Measurements from ENCODE around the gene KRTAP5-11.
"Not testable (repeated sequence)": the region's sequence is repeated elsewhere in the genome, so short reads cannot be mapped to it uniquely, and the experiment has no call there.

KRTAP5-11 gene

GRCh38 chr11:71580057-71581003, 2.3 kb downstream of the KRTAP5-11 start:
- peak; percentile 72 for DNase-seq

- not testable (repeated sequence) for DNase-seq
Measured at GRCh38 chr11:71579513-71579912, 3.2 kb downstream of the KRTAP5-11 start.

- DNase-seq, result no peak
Measured at GRCh38 chr11:71577469-71578004, 5.1 kb downstream of the KRTAP5-11 start.

GRCh38 chr11:71576688-71577465, 5.8 kb downstream of the KRTAP5-11 start:
- not testable (repeated sequence) for DNase-seq

- no peak for DNase-seq
Measured at GRCh38 chr11:71575723-71576424, 6.8 kb downstream of the KRTAP5-11 start.

- no peak for DNase-seq
Measured at GRCh38 chr11:71574418-71574817, 8.3 kb downstream of the KRTAP5-11 start.

- DNase-seq, result no peak
Measured at GRCh38 chr11:71572811-71573210, 9.9 kb downstream of the KRTAP5-11 start.

- not testable (repeated sequence) for DNase-seq
Measured at GRCh38 chr11:71571101-71571850, 11.4 kb downstream of the KRTAP5-11 start.

GRCh38 chr11:71568704-71569349, 13.8 kb downstream of the KRTAP5-11 start:
- no peak for DNase-seq

GRCh38 chr11:71567633-71568032, 15.0 kb downstream of the KRTAP5-11 start:
- DNase-seq, result not testable (repeated sequence)

- DNase-seq, result not testable (repeated sequence)
Measured at GRCh38 chr11:71566626-71567599, 15.8 kb downstream of the KRTAP5-11 start.

- no peak for DNase-seq
Measured at GRCh38 chr11:71566081-71566620, 16.5 kb downstream of the KRTAP5-11 start.

GRCh38 chr11:71565263-71565662, 17.4 kb downstream of the KRTAP5-11 start, which contains the start of gene KRTAP5-10:
TSS of gene KRTAP5-10 (plus strand) at chr11:71565563. CDS start at chr11:71565588, 25 bp downstream.
- no peak for DNase-seq

GRCh38 chr11:71564430-71564829, 18.2 kb downstream of the KRTAP5-11 start:
- no peak for DNase-seq

GRCh38 chr11:71563406-71563805, 19.3 kb downstream of the KRTAP5-11 start:
- DNase-seq, result peak; percentile 79

GRCh38 chr11:71562120-71562519, 20.6 kb downstream of the KRTAP5-11 start:
- no peak for DNase-seq

- DNase-seq, result no peak
Measured at GRCh38 chr11:71558996-71559395, 23.7 kb downstream of the KRTAP5-11 start.

GRCh38 chr11:71557257-71557656, 25.4 kb downstream of the KRTAP5-11 start:
- no peak for DNase-seq

- no peak for DNase-seq
Measured at GRCh38 chr11:71556018-71556417, 26.7 kb downstream of the KRTAP5-11 start.

GRCh38 chr11:71555508-71555907, 27.2 kb downstream of the KRTAP5-11 start:
- DNase-seq, result no peak

Data from hematopoietic multipotent progenitor cell treated with erythropoietin and hydrocortisone succinate and interleukin-3 and kit ligand, for 4 days (in vitro differentiated cells).